Smooth muscle cell of the pulmonary artery (primary cell): ENCODE data around the gene OR13C8. TPM values are rescaled to one million over a fixed set of nuclear protein-coding genes. Genes with fewer than 3 reads are reported as not detected.

Experiments
- total RNA-seq: library from RNA; depleted of rRNA; stranded (reverse); fragments of >200 nt; gene quantifications from 2 replicates; pipeline ENCODE4 v1.2.3, GENCODE V29; 2014

Gene OR13C8
- not detected in 2 replicates for total RNA-seq

GRCh38 chr9:104568868-104569267 is at the start of gene OR13C8:
Gene OR13C8, plus strand, starts transcription at chr9:104569168. Its CDS starts 0 bp downstream, at chr9:104569168.

GRCh38 chr9:104527109-104527508 is 41.9 kb upstream of the OR13C8 start, which contains the start of gene OR13C4:
Gene OR13C4, minus strand, starts transcription at chr9:104527209. Its CDS starts 0 bp downstream, at chr9:104527209.

GRCh38 chr9:104536756-104537155 is 32.2 kb upstream of the OR13C8 start, which contains the start of gene OR13C3:
Gene OR13C3, minus strand, starts transcription at chr9:104536856. Its CDS starts 133 bp downstream, at chr9:104536723.

GRCh38 chr9:104599313-104599712 is 30.3 kb downstream of the OR13C8 start, which contains the start of gene OR13C5:
Gene OR13C5, minus strand, starts transcription at chr9:104599413. Its CDS starts 0 bp downstream, at chr9:104599413.

GRCh38 chr9:104605527-104605926 is 36.6 kb downstream of the OR13C8 start, which contains the start of gene OR13C2:
Gene OR13C2, minus strand, starts transcription at chr9:104605627. Its CDS starts 0 bp downstream, at chr9:104605627.

GRCh38 chr9:104618104-104618503 is 49.1 kb downstream of the OR13C8 start, which contains the start of gene OR13C9:
Gene OR13C9, minus strand, starts transcription at chr9:104618204. Its CDS starts 0 bp downstream, at chr9:104618204.

Other genes starting within 250 kb of the OR13C8 start
- not detected in 2 replicates for gene OR13F1, start 64.9 kb upstream of the OR13C8 start, total RNA-seq
- not detected in 2 replicates for gene OR13C4, start 42.0 kb upstream of the OR13C8 start, total RNA-seq
- gene OR13C3, start 32.3 kb upstream of the OR13C8 start, total RNA-seq: 0.07 TPM in 1 of 2 replicates, not detected in the other
- gene OR13C5, start 30.2 kb downstream of the OR13C8 start, total RNA-seq: 0.13 TPM in 1 of 2 replicates, not detected in the other
- 0.20 TPM in 1 of 2 replicates, not detected in the other for gene OR13C2, start 36.5 kb downstream of the OR13C8 start, total RNA-seq
- gene OR13C9, start 49.0 kb downstream of the OR13C8 start, total RNA-seq: 0.10 TPM in 1 of 2 replicates, not detected in the other
- not detected in 2 replicates for gene OR13D1, start 125.3 kb downstream of the OR13C8 start, total RNA-seq
- 47.2 and 48.7 TPM in 2 replicates for gene NIPSNAP3A, start 178.5 kb downstream of the OR13C8 start, total RNA-seq
- gene NIPSNAP3B, start 195.0 kb downstream of the OR13C8 start, total RNA-seq: 1.2 and 1.3 TPM in 2 replicates